ENCODE results near the gene CAPN12.

DNA sequence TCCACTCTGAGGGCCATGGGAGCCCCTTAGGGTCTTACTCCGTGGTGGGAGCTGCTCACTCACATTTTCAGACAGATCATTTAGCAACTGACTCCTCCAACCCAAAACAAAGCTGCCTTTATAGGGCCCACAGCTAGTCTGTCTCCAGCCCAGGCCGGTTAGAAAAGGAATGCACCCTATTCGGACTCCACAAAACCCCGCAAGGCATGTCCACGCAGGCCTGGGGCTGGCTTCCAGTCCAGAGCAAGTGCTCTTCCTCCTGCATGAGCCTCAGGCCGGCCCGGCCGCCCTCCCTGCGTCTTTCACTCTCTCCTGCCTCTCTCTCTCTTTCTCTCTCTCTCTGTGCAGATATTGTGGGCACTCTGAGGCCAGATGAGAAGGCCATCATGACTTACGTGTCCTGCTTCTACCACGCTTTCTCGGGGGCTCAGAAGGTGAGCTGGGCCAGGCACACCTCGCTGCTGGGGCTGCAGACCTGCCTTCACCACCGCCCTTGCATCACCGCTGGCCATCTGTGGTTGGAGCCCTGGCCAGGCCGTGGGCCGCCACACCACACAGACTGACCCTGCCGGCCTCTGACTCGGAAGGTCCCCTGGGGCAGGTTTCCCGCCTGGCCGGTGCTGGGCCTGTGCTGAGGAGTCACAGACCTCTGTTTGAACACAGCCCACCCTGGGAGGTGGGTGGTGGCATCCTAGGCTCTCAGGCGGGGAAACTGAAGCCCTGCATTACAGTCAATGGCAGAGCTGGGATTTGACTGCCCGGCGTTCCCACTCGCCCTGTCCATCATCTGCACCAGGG, 33.1 kb downstream of the CAPN12 start:
- TF ChIP-seq, protein P1, sequence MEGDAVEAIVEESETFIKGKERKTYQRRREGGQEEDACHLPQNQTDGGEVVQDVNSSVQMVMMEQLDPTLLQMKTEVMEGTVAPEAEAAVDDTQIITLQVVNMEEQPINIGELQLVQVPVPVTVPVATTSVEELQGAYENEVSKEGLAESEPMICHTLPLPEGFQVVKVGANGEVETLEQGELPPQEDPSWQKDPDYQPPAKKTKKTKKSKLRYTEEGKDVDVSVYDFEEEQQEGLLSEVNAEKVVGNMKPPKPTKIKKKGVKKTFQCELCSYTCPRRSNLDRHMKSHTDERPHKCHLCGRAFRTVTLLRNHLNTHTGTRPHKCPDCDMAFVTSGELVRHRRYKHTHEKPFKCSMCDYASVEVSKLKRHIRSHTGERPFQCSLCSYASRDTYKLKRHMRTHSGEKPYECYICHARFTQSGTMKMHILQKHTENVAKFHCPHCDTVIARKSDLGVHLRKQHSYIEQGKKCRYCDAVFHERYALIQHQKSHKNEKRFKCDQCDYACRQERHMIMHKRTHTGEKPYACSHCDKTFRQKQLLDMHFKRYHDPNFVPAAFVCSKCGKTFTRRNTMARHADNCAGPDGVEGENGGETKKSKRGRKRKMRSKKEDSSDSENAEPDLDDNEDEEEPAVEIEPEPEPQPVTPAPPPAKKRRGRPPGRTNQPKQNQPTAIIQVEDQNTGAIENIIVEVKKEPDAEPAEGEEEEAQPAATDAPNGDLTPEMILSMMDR (IDR thresholded peaks at IDR 0.05 in 8 of 11, conservative IDR thresholded peaks at IDR 0.05 in 3 of 11): no peak
- TF ChIP-seq POLR2A (IDR thresholded peaks at IDR 0.05): no peak
